Mucosa of descending colon (tissue), 3 donors: ENCODE measurements around the gene CHRNB1. TPM values are rescaled to one million over a fixed set of nuclear protein-coding genes. Genes with fewer than 3 reads are reported as not detected.
A peak's percentile ranks its signal among the peaks of the same experiment; 100 is the strongest.

Experiments
- ATAC-seq: fragments of 200-7000 bp; cut with Tn5 transposase; one replicate; pipeline ENCODE4 v1.9.1; 2020; ENCODE audit warnings: mild to moderate bottlenecking, moderate library complexity
- DNase-seq, 3 donors: peaks; one replicate each; pipeline ENCODE4 v3.0.0-alpha.2; 2020
- H3K36me3 ChIP-seq: fragments of 200-600 bp; one replicate; pipeline ENCODE4 v1.8.0; 2021; ENCODE audit warnings: low read depth, mild to moderate bottlenecking
- H3K4me1 ChIP-seq: fragments of 200-600 bp; one replicate; pipeline ENCODE4 v1.8.0; 2021; ENCODE audit warnings: low read depth, mild to moderate bottlenecking
- H3K4me3 ChIP-seq: fragments of 200-600 bp; one replicate; pipeline ENCODE4 v1.8.0; 2021; ENCODE audit warnings: mild to moderate bottlenecking
- H3K9me3 ChIP-seq: fragments of 200-600 bp; one replicate; pipeline ENCODE4 v1.8.0; 2021; ENCODE audit warnings: mild to moderate bottlenecking
- CTCF ChIP-seq: fragments of 200-600 bp; IDR thresholded peaks from one replicate; pipeline ENCODE4 v1.8.0; 2022; ENCODE audit warnings: antibody characterized with exemption, mild to moderate bottlenecking
- intact Hi-C, 2 donors: fragments of 100-400 bp; cut with DNase I in 1 of 2; cut with micrococcal nuclease in 1 of 2; formaldehyde crosslinking; loops; one replicate each; pipeline versions ENCODE4 v1.11.0 to v1.11.1; 2022; cut with DNase I, micrococcal nuclease
- total RNA-seq, 3 donors: library from RNA; stranded (reverse); fragmentation: NEBNext Ultra II Directional in 2 of 3; extraction: Animal tissue kit (Norgen Biotek cat#: 25700) in 2 of 3; gene quantifications; one replicate each; pipeline versions ENCODE4 v1.2.1 to v1.2.4, GENCODE V29; 2021 to 2023
- donor health status: DM: no; HTN: no; CAD: no; lungs with moderate emphysema.
- donor health status: DM: no; HTN: no; CAD: no.
- donor health status: DM: no; HTN: yes; CAD: no.

Gene CHRNB1
- total RNA-seq, 3 donors from 2014 or later = 6.0 to 8.3 (median 7.7) TPM

- intact Hi-C loops = no loop called here
- Histone ChIP-seq H3K9me3 (no peaks in the 10 kb centered on the region), H3K4me1 (peaks cover 14% of the 10 kb centered on the region), H3K4me3 (no peak within 1 kb of the TSS), H3K36me3 (no peaks in the 10 kb centered on the region)
- TF ChIP-seq CTCF = no peak
- ATAC-seq (no peak), DNase-seq (peak in 1 of 3 donors; percentile 31)
Measured at GRCh38 chr17:7407485-7408251, 37.2 kb upstream of the CHRNB1 start, which contains the start of gene NLGN2. NLGN2 (plus strand) TSS chr17:7407845; CDS start chr17:7408256, 411 bp downstream.

GRCh38 chr17:7408252-7408727 lies 36.6 kb upstream of the CHRNB1 start:
- no peak for TF ChIP-seq CTCF
- Histone ChIP-seq H3K9me3 (no peaks in the 10 kb centered on the region), H3K4me3 (no peak overlapping the region), H3K36me3 (no peaks in the 10 kb centered on the region), H3K4me1 (peaks cover 8% of the 10 kb centered on the region)
- DNase-seq (peak in 1 of 3 donors; percentile 41), ATAC-seq (no peak)
- intact Hi-C loops = no loop called here

GRCh38 chr17:7408863-7409262 lies 36.0 kb upstream of the CHRNB1 start:
- intact Hi-C loops = no loop called here
- DNase-seq (no peak), ATAC-seq (no peak)
- H3K4me1 ChIP-seq = peaks cover 8% of the 10 kb centered on the region
- H3K36me3 ChIP-seq = no peaks in the 10 kb centered on the region
- TF ChIP-seq CTCF = no peak
- H3K4me3 ChIP-seq = no peak overlapping the region
- H3K9me3 ChIP-seq = no peaks in the 10 kb centered on the region

- peaks cover 8% of the 10 kb centered on the region for H3K4me1 ChIP-seq
- H3K36me3 ChIP-seq = no peaks in the 10 kb centered on the region
- H3K4me3 ChIP-seq = no peak overlapping the region
- ATAC-seq (no peak), DNase-seq (no peak)
- intact Hi-C loops = no loop called here
- no peaks in the 10 kb centered on the region for H3K9me3 ChIP-seq
- no peak for TF ChIP-seq CTCF
Measured at GRCh38 chr17:7409716-7410115, 35.1 kb upstream of the CHRNB1 start.

GRCh38 chr17:7410634-7411426 lies 34.0 kb upstream of the CHRNB1 start:
- H3K9me3 ChIP-seq = no peaks in the 10 kb centered on the region
- intact Hi-C loops = no loop called here
- H3K4me1 ChIP-seq = peaks cover 4% of the 10 kb centered on the region
- no peak overlapping the region for H3K4me3 ChIP-seq
- ATAC-seq = no peak
- no peaks in the 10 kb centered on the region for H3K36me3 ChIP-seq
- no peak for TF ChIP-seq CTCF
- peak in 1 of 3 donors; percentile 21 for DNase-seq
